ENCODE results near the gene PIH1D1. TPM values are rescaled to one million over a fixed set of nuclear protein-coding genes. Genes with fewer than 3 reads are reported as not detected.

PIH1D1 gene
- total and polyA plus RNA-seq, 2 experiments from 2014 or later: 103 to 164 TPM

- TF ChIP-seq ZNF462 (CRISPR knock-in tag; IDR thresholded peaks at IDR 0.05) (no peak), REST (IDR thresholded peaks at IDR 0.05; ENCODE audit: unreplicated experiment) (no peak), CTCF (conservative IDR thresholded peaks at IDR 0.05; ENCODE audit: low read depth in 2 of 2) (no peak), STAT1 (IDR thresholded peaks at IDR 0.05; ENCODE audit: unreplicated experiment) (no peak)
Observed at GRCh38 chr19:49442354-49442753, 9.3 kb downstream of the PIH1D1 start (continued).

Data from GM23338 (cell line).